Epithelial cell of esophagus (primary cell): ENCODE results near the gene ACTR3C.

Experiments
- DNase-seq: peaks from one replicate; pipeline ENCODE4 v3.0.0; 2010; ENCODE audit warnings: low read depth
- H3K4me3 ChIP-seq: 2 replicates; pipeline ENCODE4 v1.5.1; 2011; ENCODE audit warnings: mild to moderate bottlenecking, low read length, control low read depth
- TF ChIP-seq, protein P1 (sequence below): IDR thresholded peaks from 2 replicates; pipeline ENCODE4 v1.5.1; 2011; ENCODE audit warnings: low read depth, mild to moderate bottlenecking, low read length, control low read depth, inconsistent platforms; ENCODE audit not compliant: insufficient read depth; ENCODE audit errors: missing control alignments

Gene ACTR3C

DNA sequence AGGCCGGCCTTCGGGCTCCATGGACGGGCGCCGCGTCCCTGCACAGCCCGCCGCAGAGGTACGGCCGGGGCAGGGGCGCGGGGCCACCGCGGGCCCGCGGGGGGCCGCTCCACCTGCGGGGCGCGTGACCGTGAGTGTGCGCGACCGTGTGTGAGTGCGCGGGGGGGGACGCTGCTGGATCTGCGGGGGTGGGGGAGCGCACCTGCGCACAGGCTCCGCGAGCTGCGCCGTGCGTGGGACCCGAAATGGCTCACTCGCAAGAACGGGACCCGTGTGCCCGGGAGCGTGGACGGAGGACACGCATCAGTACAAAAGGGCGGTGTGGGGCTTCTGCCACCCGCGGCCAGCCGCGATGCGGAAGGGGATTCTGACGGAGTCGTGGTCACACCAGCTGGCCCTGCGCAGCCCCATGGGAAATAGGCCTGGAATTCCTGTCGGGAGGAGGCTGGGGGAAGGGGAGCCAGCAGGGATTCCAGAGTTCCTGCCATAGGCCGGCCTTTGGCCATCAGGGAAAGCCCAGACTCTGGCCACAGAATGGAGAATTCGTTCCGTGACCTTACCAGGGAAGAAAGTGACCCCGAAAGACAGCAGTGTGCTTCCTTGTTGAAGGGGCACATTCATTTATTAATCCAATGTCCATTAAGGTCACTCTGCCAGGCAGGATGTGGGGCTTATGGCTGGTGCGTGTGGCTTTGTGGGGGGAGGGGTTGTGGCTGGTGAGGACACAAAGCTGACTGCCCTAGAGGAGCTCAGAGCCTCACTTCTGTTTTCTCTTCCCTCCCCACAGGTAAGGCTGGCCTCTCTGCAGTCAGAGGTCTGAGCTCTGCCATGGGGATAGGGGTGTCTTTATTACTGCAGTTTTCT lies 45.8 kb upstream of the ACTR3C start:
- peak overlapping the region; percentile 77 for H3K4me3 ChIP-seq
- peak; percentile 13 for DNase-seq
- TF ChIP-seq, protein P1, sequence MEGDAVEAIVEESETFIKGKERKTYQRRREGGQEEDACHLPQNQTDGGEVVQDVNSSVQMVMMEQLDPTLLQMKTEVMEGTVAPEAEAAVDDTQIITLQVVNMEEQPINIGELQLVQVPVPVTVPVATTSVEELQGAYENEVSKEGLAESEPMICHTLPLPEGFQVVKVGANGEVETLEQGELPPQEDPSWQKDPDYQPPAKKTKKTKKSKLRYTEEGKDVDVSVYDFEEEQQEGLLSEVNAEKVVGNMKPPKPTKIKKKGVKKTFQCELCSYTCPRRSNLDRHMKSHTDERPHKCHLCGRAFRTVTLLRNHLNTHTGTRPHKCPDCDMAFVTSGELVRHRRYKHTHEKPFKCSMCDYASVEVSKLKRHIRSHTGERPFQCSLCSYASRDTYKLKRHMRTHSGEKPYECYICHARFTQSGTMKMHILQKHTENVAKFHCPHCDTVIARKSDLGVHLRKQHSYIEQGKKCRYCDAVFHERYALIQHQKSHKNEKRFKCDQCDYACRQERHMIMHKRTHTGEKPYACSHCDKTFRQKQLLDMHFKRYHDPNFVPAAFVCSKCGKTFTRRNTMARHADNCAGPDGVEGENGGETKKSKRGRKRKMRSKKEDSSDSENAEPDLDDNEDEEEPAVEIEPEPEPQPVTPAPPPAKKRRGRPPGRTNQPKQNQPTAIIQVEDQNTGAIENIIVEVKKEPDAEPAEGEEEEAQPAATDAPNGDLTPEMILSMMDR, result no peak

DNA sequence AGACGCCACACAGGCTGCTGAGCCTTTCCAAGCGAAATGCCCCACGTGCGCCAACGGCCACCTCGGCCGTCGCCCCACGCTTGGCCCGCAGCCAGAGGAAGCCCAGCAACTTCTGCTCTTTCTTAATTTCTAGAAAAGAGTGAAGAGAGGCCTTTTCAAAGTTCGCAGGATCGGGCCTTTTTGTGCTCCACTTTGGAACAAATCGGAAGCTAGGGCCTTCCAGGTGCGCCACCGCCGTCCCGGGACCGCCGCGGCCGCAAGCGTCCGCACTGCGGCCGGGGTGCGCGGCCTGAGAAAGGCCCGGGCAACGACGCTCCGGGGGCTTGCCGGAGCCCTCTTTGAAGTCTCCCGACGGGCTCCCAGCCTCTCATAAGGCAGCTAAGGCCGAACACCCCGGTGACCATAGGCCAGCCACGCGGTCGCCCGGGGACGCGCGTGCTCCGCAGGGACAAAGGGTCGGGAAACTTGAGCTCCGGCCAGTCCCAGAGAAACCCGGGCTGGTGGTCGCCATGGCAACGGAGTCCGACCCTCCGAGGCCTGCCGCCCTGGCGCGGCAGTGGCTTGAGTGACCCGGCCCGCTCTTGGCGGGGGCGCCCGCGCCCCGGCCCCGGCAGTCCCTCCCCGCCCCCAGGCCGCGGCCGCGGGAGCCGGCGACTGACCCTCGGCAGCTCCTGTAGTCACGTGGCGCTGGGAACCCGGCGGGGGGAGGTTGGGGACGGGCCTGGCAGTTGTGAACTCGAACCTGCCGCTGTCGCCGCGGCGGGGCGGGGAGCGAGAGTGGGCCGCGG lies 44.9 kb upstream of the ACTR3C start, which contains the start of gene REPIN1:
Gene REPIN1, plus strand, starts transcription at position 727 of the 788 bp plus-strand sequence. CDS start 890 bp downstream, outside the sequence.
- DNase-seq, result peak; percentile 65
- TF ChIP-seq, protein P1, result no peak
- peak within 1 kb of the TSS; percentile 77 for H3K4me3 ChIP-seq

DNA sequence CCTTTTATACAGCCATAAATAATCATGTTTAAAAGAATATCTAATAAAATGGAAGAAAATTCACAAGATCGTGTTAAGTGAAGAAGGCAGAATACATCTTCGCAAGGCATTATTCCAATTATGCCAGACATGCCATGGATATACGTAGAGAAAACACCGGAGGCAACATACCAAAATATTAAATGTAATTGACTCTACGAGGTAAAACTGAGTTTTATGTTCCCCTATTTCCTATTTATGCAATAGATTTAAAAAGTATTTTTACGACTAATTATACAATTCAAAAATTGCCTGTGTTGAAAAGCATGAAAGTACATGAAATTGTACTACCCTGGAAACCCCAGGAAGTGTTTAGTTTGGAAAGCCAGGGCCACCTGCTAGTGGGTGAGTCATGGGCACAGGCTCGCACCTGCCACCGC lies 44.3 kb upstream of the ACTR3C start:
- DNase-seq, result peak; percentile 73
- TF ChIP-seq, protein P1, result no peak

DNA sequence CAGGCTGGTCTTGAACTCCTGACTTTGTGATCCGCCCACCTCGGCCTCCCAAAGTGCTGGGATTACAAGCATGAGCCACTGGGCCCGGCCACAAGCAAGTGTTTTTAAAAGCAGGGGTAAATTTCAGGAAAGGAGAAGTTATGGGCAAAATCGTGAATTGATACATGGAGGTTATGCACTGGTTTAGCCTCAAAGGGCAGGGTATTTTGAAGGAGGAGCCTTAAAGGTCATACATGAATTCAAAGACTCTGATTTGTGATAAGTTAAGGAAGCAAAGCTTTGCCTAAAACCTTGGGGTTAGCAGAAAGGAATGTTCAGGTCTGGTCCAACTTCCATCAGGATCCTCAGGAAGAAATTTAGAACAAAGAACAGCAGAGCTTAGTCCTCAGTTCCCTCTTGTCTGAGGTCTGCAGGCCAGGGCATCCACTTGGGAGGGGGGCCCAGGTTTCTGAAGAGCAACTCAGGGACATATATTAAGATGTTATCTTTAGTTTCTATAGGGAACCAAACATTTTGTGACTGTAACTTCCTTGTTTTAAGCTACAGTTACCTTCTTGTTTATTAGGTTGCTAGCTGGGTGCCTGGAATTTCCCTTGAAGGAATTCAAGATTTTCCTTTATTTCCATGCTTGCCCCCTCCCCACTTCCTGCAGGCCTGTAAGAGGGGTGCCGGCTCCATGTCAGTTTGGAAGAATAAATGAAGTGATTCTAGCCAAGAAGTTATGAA lies 42.5 kb upstream of the ACTR3C start:
- no peak overlapping the region for H3K4me3 ChIP-seq
- TF ChIP-seq, protein P1, result no peak
- no peak for DNase-seq

More for the DNA sequence above, 44.3 kb upstream of the ACTR3C start:
- H3K4me3 ChIP-seq, result peak overlapping the region; percentile 77

DNA sequence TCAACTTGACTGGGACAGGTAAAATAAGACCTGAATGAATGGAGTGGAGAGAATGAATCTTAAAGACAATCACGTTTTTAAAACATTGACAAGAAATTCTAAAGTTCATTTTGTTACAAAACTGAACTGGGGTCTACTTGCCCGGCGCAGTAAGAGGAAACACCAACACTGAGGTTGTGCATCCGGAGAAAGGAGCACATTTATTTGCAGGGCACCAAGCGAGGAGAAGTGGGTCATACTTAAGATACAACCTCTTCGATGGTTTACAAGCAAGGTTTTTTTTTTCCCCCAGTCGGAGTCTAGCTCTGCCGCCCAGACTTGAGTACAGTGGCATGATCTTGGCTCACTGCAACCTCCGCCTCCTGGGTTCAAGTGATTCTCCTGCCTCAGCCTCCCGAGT lies 41.8 kb upstream of the ACTR3C start:
- no peak overlapping the region for H3K4me3 ChIP-seq
- TF ChIP-seq, protein P1, result no peak
- no peak for DNase-seq

DNA sequence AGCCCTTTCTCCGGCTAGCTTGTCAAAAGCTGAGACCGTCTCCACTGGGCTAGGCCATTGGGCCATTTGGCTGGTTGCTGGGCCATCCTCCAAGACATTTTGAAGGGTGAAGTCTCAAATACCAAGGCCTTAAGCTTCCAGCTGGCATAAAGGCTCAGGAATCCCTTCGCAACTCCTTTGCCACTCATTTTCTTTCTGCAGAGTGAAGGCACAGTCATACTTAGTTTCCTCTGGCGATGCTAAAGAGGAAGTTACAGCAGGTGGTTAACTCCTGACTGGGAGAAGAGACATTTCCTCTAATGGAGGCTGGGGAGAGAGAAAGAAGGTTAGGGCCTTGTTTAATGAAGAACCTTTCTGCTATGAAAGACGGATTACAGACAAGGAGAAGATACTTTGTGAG lies 40.5 kb upstream of the ACTR3C start:
- no peak for DNase-seq
- TF ChIP-seq, protein P1, result no peak
- no peak overlapping the region for H3K4me3 ChIP-seq
